Left lung (tissue), 10 donors: ENCODE measurements around the gene CROCC. TPM values are rescaled to one million over a fixed set of nuclear protein-coding genes. Genes with fewer than 3 reads are reported as not detected.

Experiments used
- ATAC-seq: fragments of 200-7000 bp; cut with Tn5 transposase; one replicate; pipeline ENCODE4 v1.9.1; 2020; ENCODE audit warnings: moderate library complexity
- DNase-seq, 4 donors: peaks; one replicate each; pipeline ENCODE4 v3.0.0-alpha.2; 2013 to 2020
- H3K27ac ChIP-seq, 2 donors: fragments of 200-600 bp; sonication (generic) in 1 of 2; one replicate each; pipeline versions ENCODE4 v1.5.0 to v1.8.0; 2020 to 2021
- H3K27me3 ChIP-seq, 2 donors: fragments of 200-600 bp; sonication (generic) in 1 of 2; one replicate each; pipeline versions ENCODE4 v1.5.0 to v1.8.0; 2020 to 2021
- H3K36me3 ChIP-seq, 2 donors: fragments of 200-600 bp; sonication (generic) in 1 of 2; one replicate each; pipeline versions ENCODE4 v1.5.0 to v1.8.0; 2020 to 2021
- H3K4me1 ChIP-seq, 2 donors: fragments of 200-600 bp; one replicate each; pipeline ENCODE4 v1.8.0; 2021
- H3K4me3 ChIP-seq, 2 donors: fragments of 200-600 bp; sonication (generic) in 1 of 2; one replicate each; pipeline versions ENCODE4 v1.5.0 to v1.8.0; 2020 to 2021; ENCODE audit warnings: mild to moderate bottlenecking in 1 of 2
- H3K9me3 ChIP-seq, 2 donors: fragments of 200-600 bp; sonication (generic) in 1 of 2; one replicate each; pipeline versions ENCODE4 v1.5.0 to v1.8.0; 2020 to 2021
- intact Hi-C, 2 donors: fragments of 100-400 bp; cut with DNase I; formaldehyde crosslinking; loops; one replicate each; pipeline versions ENCODE4 v1.11.2 to v1.14.2; 2022
- polyA plus RNA-seq, 6 donors: library from polyadenylated mRNA; unstranded; fragments of 120-200 nt; gene quantifications; one replicate each; pipeline ENCODE4 v1.2.1, GENCODE V29; 2013; ENCODE audit not compliant: insufficient read length in 6 of 6
- total RNA-seq, 2 donors: library from RNA; stranded (reverse); fragmentation: NEBNext Ultra II Directional; extraction: Animal tissue kit (Norgen Biotek cat#: 25700); gene quantifications; one replicate each; pipeline ENCODE4 v1.2.1, GENCODE V29; 2021
- TF ChIP-seq, protein P1 (sequence below), 2 donors: fragments of 200-600 bp; sonication (generic) in 1 of 2; IDR thresholded peaks; one replicate each; pipeline versions ENCODE4 v1.5.0 to v1.8.0; 2021; ENCODE audit warnings: antibody characterized with exemption in 2 of 2
- donor health status: DM: no; HTN: yes; CAD: no.
- donor health status: DM: no; HTN: no; CAD: no.

The CROCC gene
- total and polyA plus RNA-seq, 8 donors, result 19.1 to 66.2 (median 53.9) TPM

- TF ChIP-seq, protein P1, sequence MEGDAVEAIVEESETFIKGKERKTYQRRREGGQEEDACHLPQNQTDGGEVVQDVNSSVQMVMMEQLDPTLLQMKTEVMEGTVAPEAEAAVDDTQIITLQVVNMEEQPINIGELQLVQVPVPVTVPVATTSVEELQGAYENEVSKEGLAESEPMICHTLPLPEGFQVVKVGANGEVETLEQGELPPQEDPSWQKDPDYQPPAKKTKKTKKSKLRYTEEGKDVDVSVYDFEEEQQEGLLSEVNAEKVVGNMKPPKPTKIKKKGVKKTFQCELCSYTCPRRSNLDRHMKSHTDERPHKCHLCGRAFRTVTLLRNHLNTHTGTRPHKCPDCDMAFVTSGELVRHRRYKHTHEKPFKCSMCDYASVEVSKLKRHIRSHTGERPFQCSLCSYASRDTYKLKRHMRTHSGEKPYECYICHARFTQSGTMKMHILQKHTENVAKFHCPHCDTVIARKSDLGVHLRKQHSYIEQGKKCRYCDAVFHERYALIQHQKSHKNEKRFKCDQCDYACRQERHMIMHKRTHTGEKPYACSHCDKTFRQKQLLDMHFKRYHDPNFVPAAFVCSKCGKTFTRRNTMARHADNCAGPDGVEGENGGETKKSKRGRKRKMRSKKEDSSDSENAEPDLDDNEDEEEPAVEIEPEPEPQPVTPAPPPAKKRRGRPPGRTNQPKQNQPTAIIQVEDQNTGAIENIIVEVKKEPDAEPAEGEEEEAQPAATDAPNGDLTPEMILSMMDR (IDR thresholded peaks at IDR 0.05), result no peak
- peak; percentile 59 for ATAC-seq
- Histone ChIP-seq H3K4me3 (peak overlapping the region; percentile 25), H3K27me3 (peaks cover 0 to 48% of the 10 kb centered on the region in 2 donors), H3K36me3 (no peaks in the 10 kb centered on the region), H3K27ac (peak overlapping the region in 1 of 2 donors; percentile 72), H3K4me1 (peaks cover 6 to 14% of the 10 kb centered on the region in 2 donors), H3K9me3 (no peaks in the 10 kb centered on the region)
- intact Hi-C loops, result no loop called here
- peak in 3 of 4 donors; percentile 59 to 86 (median 69) for DNase-seq
Observed at GRCh38 chr1:16978567-16979474, 57.1 kb downstream of the CROCC start.

DNA sequence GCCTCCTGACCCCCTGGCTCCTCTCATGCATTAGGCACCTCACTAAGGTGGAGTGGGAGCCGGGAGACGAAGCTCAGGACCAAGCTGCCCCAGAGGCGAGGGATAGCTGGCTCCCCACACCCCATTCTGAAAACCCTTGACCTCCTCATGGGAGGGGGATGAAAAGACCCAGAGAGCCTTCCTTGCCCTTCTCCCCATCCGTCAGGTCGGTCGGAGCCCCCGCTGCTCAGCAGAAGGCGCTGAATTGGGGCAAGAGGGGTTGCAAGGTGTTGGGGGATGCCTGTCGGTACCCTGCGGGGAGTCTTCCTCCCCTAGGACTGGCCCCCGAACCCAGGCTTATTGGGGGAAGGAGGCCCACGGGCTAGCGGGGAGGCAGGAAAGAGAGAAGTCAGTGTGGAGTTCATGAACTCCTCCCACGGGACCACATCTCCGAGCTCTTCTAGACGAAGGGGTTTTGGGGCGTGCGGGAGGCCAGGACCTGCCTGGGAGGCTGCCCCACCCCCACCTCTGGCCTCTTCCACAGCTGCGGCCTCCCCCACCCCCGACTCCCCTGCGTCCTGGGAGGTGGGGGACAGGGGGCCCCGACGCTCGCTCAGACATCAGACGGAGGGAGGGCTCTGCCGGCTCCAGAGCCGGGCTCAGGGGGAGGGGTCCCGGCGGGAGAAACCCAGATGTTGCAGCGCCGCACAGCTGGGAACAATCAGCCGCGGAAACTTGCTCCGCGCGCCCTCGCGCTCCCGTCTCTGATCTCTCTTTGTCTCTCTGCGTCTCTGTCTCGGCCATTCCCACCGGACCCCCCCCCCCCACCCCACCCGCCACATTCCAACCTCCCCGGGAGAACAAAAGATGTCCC, 58.0 kb downstream of the CROCC start:
- H3K4me1 ChIP-seq, result peaks cover 6 to 14% of the 10 kb centered on the region in 2 donors
- peak in 2 of 4 donors; percentile 72 to 87 for DNase-seq
- peak; percentile 28 for ATAC-seq
- H3K27me3 ChIP-seq, result peaks cover 0 to 48% of the 10 kb centered on the region in 2 donors
- H3K9me3 ChIP-seq, result no peaks in the 10 kb centered on the region
- peak overlapping the region; percentile 25 for H3K4me3 ChIP-seq
- no peaks in the 10 kb centered on the region for H3K36me3 ChIP-seq
- intact Hi-C loops, result no loop called here
- TF ChIP-seq, protein P1 (IDR thresholded peaks at IDR 0.05), result no peak
- peak overlapping the region in 1 of 2 donors; percentile 72 for H3K27ac ChIP-seq

DNA sequence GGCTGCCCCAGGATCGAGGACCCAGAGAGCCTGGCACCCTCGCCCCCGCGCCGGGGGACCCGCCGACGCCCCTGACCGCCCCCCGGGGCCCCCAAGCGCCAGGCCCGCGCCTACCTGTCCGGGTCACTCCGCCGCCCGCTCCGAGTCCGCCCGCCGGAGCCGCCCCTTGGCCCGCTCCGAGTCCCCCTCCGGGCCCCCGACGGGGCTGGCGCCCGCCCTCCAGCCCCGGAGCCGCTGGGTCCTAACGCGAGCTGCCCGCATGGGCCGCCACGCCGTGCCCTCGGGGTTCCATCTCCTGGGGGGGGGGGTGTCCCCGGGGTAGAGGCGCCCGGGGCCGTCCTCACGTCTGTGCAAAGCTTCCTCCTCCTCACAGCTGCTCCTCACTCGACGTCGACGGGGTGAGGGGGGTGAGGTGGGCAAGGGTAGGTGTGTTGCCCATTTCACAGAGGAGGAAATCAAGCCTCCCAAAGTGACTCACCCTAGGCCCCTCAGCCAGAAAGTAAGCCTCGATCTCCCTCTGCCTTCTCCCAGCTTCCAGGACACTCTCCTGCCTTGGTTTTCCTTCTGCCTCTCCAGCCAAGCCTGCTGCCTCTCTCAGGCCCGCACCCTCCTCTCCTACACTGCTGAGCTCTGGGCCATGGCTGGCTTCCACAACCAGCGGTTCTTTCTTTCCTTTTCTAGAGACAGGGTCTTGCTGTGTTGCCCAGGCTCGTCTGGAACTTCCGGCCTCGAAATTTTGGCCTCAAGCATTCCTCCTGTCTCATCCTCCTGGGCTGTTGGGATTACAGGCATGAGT, 58.9 kb downstream of the CROCC start, which contains the start of gene MFAP2:
Gene MFAP2 (minus strand): TSS at position 148 of the 796 bp plus-strand sequence. CDS start 2,347 bp downstream, outside the sequence.
- peak; percentile 26 for ATAC-seq
- DNase-seq, result peak in 2 of 4 donors; percentile 55 to 79

GRCh38 chr1:16981269-16981849, 59.6 kb downstream of the CROCC start:
- ATAC-seq, result no peak
- Histone ChIP-seq H3K27me3 (peaks cover 0 to 48% of the 10 kb centered on the region in 2 donors), H3K36me3 (peaks cover 0 to 14% of the 10 kb centered on the region in 2 donors), H3K4me1 (peaks cover 6 to 14% of the 10 kb centered on the region in 2 donors), H3K4me3 (no peak overlapping the region), H3K9me3 (no peaks in the 10 kb centered on the region), H3K27ac (no peak overlapping the region)
- intact Hi-C loops, result no loop called here
- no peak for DNase-seq
- TF ChIP-seq, protein P1 (IDR thresholded peaks at IDR 0.05), result no peak

More for the DNA sequence above, 58.9 kb downstream of the CROCC start, which contains the start of gene MFAP2:
- Histone ChIP-seq H3K9me3 (no peaks in the 10 kb centered on the region), H3K27me3 (peaks cover 0 to 48% of the 10 kb centered on the region in 2 donors), H3K4me1 (peaks cover 6 to 14% of the 10 kb centered on the region in 2 donors), H3K36me3 (peaks cover 0 to 7% of the 10 kb centered on the region in 2 donors), H3K4me3 (peak within 1 kb of the TSS; percentile 25), H3K27ac (peak within 1 kb of the TSS in 1 of 2 donors; percentile 72)
- intact Hi-C loops, result no loop called here
- TF ChIP-seq, protein P1 (IDR thresholded peaks at IDR 0.05), result no peak
